AG04450 (cell line): Measurements from ENCODE around the gene HHLA2. TPM values are rescaled to one million over a fixed set of nuclear protein-coding genes. Genes with fewer than 3 reads are reported as not detected.

Experiments
- CTCF ChIA-PET: fragments of 300-600, 350-600 bp; formaldehyde crosslinking; extraction: SDS; loops from one replicate; lab custom pipeline; 2022; ENCODE audit warnings: antibody characterized with exemption, inconsistent platforms; lab: Charles Lee
- POLR2A ChIA-PET: fragments of 350-600 bp; formaldehyde crosslinking; extraction: SDS; loops from one replicate; lab custom pipeline; 2021; ENCODE audit warnings: antibody characterized with exemption, inconsistent platforms; lab: Yijun Ruan, JAX
- DNase-seq: peaks from one replicate; pipeline ENCODE4 v3.0.0-alpha.2; 2011; ENCODE audit warnings: low read depth, low spot score
- H3K27ac ChIP-seq: one replicate; pipeline ENCODE4 v1.5.1; 2012; ENCODE audit warnings: low read depth, low read length, control low read depth
- H3K27me3 ChIP-seq: one replicate; pipeline ENCODE4 v1.6.0; 2012; ENCODE audit warnings: low read length; ENCODE audit not compliant: control insufficient read depth, insufficient read depth
- H3K4me3 ChIP-seq: 2 replicates; pipeline ENCODE4 v1.5.1; 2011; ENCODE audit warnings: mild to moderate bottlenecking, low read depth, low read length, control low read depth
- H3K9me3 ChIP-seq: 2 replicates; pipeline ENCODE4 v1.5.1; 2012; ENCODE audit warnings: low read length; ENCODE audit not compliant: control insufficient read depth, insufficient read depth
- CTCF ChIP-seq: IDR thresholded peaks from 2 replicates; pipeline ENCODE4 v1.5.1; 2011; ENCODE audit warnings: low read depth, low read length, control low read depth, inconsistent platforms
- polyA plus RNA-seq: library from polyadenylated mRNA; depleted of rRNA; stranded (reverse); fragments of >200 nt; gene quantifications from 2 replicates; pipeline ENCODE4 v1.2.3, GENCODE V29; 2011

The HHLA2 gene
- polyA plus RNA-seq, 1 experiment: not detected

DNA sequence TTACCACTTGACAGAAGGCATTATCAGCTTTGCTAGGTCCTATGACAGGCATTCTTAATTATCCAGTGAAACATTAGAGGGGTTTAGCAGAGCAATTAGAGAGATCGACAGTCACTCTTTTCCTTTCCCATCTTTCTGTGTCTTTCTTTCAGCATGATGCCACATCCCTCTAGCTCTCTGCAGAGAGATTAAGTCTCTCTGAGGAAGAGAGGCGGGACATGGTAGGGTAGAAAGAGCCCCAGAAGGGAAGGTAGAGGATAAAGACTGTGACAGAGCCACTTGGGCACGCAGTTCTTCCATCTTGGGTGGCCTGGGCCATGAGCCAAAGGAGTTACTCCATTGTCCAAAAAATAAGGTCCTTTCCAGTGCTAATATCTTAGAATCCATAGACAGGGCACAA is 55.8 kb downstream of the HHLA2 start:
- POLR2A ChIA-PET: no interaction called here
- CTCF ChIA-PET: no interaction called here
- Histone ChIP-seq H3K9me3 (no peaks in the 10 kb centered on the region), H3K27ac (no peak overlapping the region), H3K27me3 (no peaks in the 10 kb centered on the region), H3K4me3 (no peak overlapping the region)
- TF ChIP-seq CTCF: no peak
- no peak for DNase-seq

- no peak for TF ChIP-seq CTCF
- DNase-seq: no peak
- CTCF ChIA-PET: no interaction called here
- Histone ChIP-seq H3K9me3 (no peaks in the 10 kb centered on the region), H3K27ac (no peak overlapping the region), H3K27me3 (no peaks in the 10 kb centered on the region), H3K4me3 (no peak overlapping the region)
- POLR2A ChIA-PET: no interaction called here
Observed at GRCh38 chr3:108354562-108354961, 58.2 kb downstream of the HHLA2 start.

GRCh38 chr3:108357042-108357441 is 60.7 kb downstream of the HHLA2 start:
- Histone ChIP-seq H3K9me3 (no peaks in the 10 kb centered on the region), H3K27me3 (no peaks in the 10 kb centered on the region), H3K27ac (no peak overlapping the region), H3K4me3 (no peak overlapping the region)
- ChIA-PET POLR2A (no interaction called here), CTCF (no interaction called here)
- DNase-seq: no peak
- no peak for TF ChIP-seq CTCF

- H3K9me3 ChIP-seq: no peaks in the 10 kb centered on the region
- H3K27ac ChIP-seq: no peak overlapping the region
- TF ChIP-seq CTCF: no peak
- DNase-seq: no peak
- POLR2A ChIA-PET: no interaction called here
- H3K27me3 ChIP-seq: no peaks in the 10 kb centered on the region
- CTCF ChIA-PET: no interaction called here
- H3K4me3 ChIP-seq: no peak overlapping the region
Observed at GRCh38 chr3:108359011-108359410, 62.7 kb downstream of the HHLA2 start.

DNA sequence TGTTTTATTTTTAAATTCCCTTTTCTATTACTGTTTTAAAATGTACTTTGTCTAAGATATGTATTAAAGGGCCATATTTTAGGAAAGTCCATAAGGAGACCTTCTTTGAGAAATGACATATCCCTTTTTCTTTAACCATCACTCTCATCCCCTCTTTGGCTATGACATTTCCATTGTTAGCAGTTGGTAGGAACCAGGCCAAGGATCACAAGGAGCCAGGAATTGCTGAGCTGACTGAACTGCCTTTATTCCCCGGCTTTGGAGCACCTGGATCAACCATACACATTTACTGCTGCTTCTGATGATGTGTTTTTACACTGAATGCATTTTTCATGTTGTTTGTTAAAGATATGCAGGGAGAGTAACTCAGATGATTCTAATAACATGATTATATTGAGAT is 79.7 kb downstream of the HHLA2 start:
- no peak for TF ChIP-seq CTCF
- Histone ChIP-seq H3K4me3 (no peak overlapping the region), H3K27me3 (no peaks in the 10 kb centered on the region), H3K9me3 (no peaks in the 10 kb centered on the region), H3K27ac (no peak overlapping the region)
- CTCF ChIA-PET: no interaction called here
- POLR2A ChIA-PET: no interaction called here
- no peak for DNase-seq
